ENCODE results near the gene TOR1AIP2.

Gene TOR1AIP2

GRCh38 chr1:179924268-179924667 is 46.7 kb upstream of the TOR1AIP2 start:
- H3K27ac ChIP-seq (ENCODE audit: low read length), result no peak overlapping the region
- no peak for TF ChIP-seq EZH2phosphoT487 (IDR thresholded peaks at IDR 0.05; ENCODE audit: low read depth)
- TF ChIP-seq CTCF (IDR thresholded peaks at IDR 0.05; ENCODE audit: low read depth, low read length), result no peak
- H3K9me3 ChIP-seq (ENCODE audit: insufficient read depth, low read length), result no peaks in the 10 kb centered on the region
- H3K4me1 ChIP-seq (ENCODE audit: low read length), result peaks cover 20% of the 10 kb centered on the region
- H4K20me1 ChIP-seq (ENCODE audit: insufficient read depth, low read length), result no peaks in the 10 kb centered on the region
- no peak overlapping the region for H3K4me3 ChIP-seq (ENCODE audit: low read length)
- no peak overlapping the region for H2AFZ ChIP-seq (ENCODE audit: low read depth, low read length)
- no peak overlapping the region for H3K9ac ChIP-seq (ENCODE audit: low read length)
- H3K4me2 ChIP-seq (ENCODE audit: low read length), result peak overlapping the region; percentile 34
- H3K27me3 ChIP-seq (ENCODE audit: low read depth, low read length), result no peaks in the 10 kb centered on the region
- H3K79me2 ChIP-seq (ENCODE audit: low read length), result no peaks in the 10 kb centered on the region
- peaks cover 4% of the 10 kb centered on the region for H3K36me3 ChIP-seq (replicated peaks; ENCODE audit: low read depth, low read length)

GRCh38 chr1:179923029-179923428 is 45.4 kb upstream of the TOR1AIP2 start:
- no peak overlapping the region for H3K4me3 ChIP-seq (ENCODE audit: low read length)
- H3K27me3 ChIP-seq (ENCODE audit: low read depth, low read length), result no peaks in the 10 kb centered on the region
- H3K9ac ChIP-seq (ENCODE audit: low read length), result no peak overlapping the region
- peak overlapping the region; percentile 34 for H3K4me2 ChIP-seq (ENCODE audit: low read length)
- no peak for TF ChIP-seq EZH2phosphoT487 (IDR thresholded peaks at IDR 0.05; ENCODE audit: low read depth)
- no peak for TF ChIP-seq CTCF (IDR thresholded peaks at IDR 0.05; ENCODE audit: low read depth, low read length)
- peak overlapping the region; percentile 43 for H3K27ac ChIP-seq (ENCODE audit: low read length)
- no peaks in the 10 kb centered on the region for H4K20me1 ChIP-seq (ENCODE audit: insufficient read depth, low read length)
- no peak overlapping the region for H2AFZ ChIP-seq (ENCODE audit: low read depth, low read length)
- peaks cover 14% of the 10 kb centered on the region for H3K36me3 ChIP-seq (replicated peaks; ENCODE audit: low read depth, low read length)
- no peaks in the 10 kb centered on the region for H3K79me2 ChIP-seq (ENCODE audit: low read length)
- no peaks in the 10 kb centered on the region for H3K9me3 ChIP-seq (ENCODE audit: insufficient read depth, low read length)
- H3K4me1 ChIP-seq (ENCODE audit: low read length), result peaks cover 20% of the 10 kb centered on the region

GRCh38 chr1:179921981-179922872 is 44.6 kb upstream of the TOR1AIP2 start:
- Histone ChIP-seq H3K27me3 (ENCODE audit: low read depth, low read length) (no peaks in the 10 kb centered on the region), H2AFZ (ENCODE audit: low read depth, low read length) (no peak overlapping the region), H3K4me1 (ENCODE audit: low read length) (peaks cover 20% of the 10 kb centered on the region), H3K9me3 (ENCODE audit: insufficient read depth, low read length) (no peaks in the 10 kb centered on the region), H3K79me2 (ENCODE audit: low read length) (no peaks in the 10 kb centered on the region), H3K4me2 (ENCODE audit: low read length) (no peak overlapping the region), H3K27ac (ENCODE audit: low read length) (no peak overlapping the region), H3K36me3 (replicated peaks; ENCODE audit: low read depth, low read length) (peaks cover 22% of the 10 kb centered on the region), H3K4me3 (ENCODE audit: low read length) (no peak overlapping the region), H4K20me1 (ENCODE audit: insufficient read depth, low read length) (no peaks in the 10 kb centered on the region), H3K9ac (ENCODE audit: low read length) (no peak overlapping the region)
- TF ChIP-seq EZH2phosphoT487 (IDR thresholded peaks at IDR 0.05; ENCODE audit: low read depth) (no peak), CTCF (IDR thresholded peaks at IDR 0.05; ENCODE audit: low read depth, low read length) (no peak)

- no peak overlapping the region for H3K4me2 ChIP-seq (ENCODE audit: low read length)
- H3K27ac ChIP-seq (ENCODE audit: low read length), result no peak overlapping the region
- no peaks in the 10 kb centered on the region for H3K27me3 ChIP-seq (ENCODE audit: low read depth, low read length)
- H2AFZ ChIP-seq (ENCODE audit: low read depth, low read length), result no peak overlapping the region
- H3K4me3 ChIP-seq (ENCODE audit: low read length), result no peak overlapping the region
- H3K4me1 ChIP-seq (ENCODE audit: low read length), result peaks cover 20% of the 10 kb centered on the region
- TF ChIP-seq CTCF (IDR thresholded peaks at IDR 0.05; ENCODE audit: low read depth, low read length) (no peak), EZH2phosphoT487 (IDR thresholded peaks at IDR 0.05; ENCODE audit: low read depth) (no peak)
- H4K20me1 ChIP-seq (ENCODE audit: insufficient read depth, low read length), result no peaks in the 10 kb centered on the region
- H3K9me3 ChIP-seq (ENCODE audit: insufficient read depth, low read length), result no peaks in the 10 kb centered on the region
- no peak overlapping the region for H3K9ac ChIP-seq (ENCODE audit: low read length)
- peaks cover 23% of the 10 kb centered on the region for H3K36me3 ChIP-seq (replicated peaks; ENCODE audit: low read depth, low read length)
- no peaks in the 10 kb centered on the region for H3K79me2 ChIP-seq (ENCODE audit: low read length)
Observed at GRCh38 chr1:179921472-179921871, 43.9 kb upstream of the TOR1AIP2 start.
